Stomach (tissue), 9 donors: ENCODE measurements around the gene COBL. TPM values are rescaled to one million over a fixed set of nuclear protein-coding genes. Genes with fewer than 3 reads are reported as not detected.

Experiments used
- DNase-seq, 2 donors: peaks; one replicate each; pipeline versions ENCODE4 v3.0.0 to v3.0.0-alpha.2; 2013 to 2019
- H3K27ac ChIP-seq, 5 donors: fragments of 200-600 bp in 4 of 5; sonication (generic) in 4 of 5; one replicate each; pipeline ENCODE4 v1.5.1; 2013 to 2019; ENCODE audit warnings: mild to moderate bottlenecking in 1 of 5, moderate library complexity in 1 of 5
- H3K27me3 ChIP-seq, 3 donors: fragments of 200-600 bp; sonication (generic); one replicate each; pipeline ENCODE4 v1.5.1; 2017 to 2019; ENCODE audit warnings: mixed run types in 1 of 3
- H3K36me3 ChIP-seq, 4 donors: fragments of 200-600 bp; sonication (generic); 1 replicate in 3 of 4; 2 replicates in 1 of 4; pipeline ENCODE4 v1.5.1; 2016 to 2019
- H3K4me1 ChIP-seq, 4 donors: fragments of 200-600 bp; sonication (generic); one replicate each; pipeline ENCODE4 v1.5.1; 2016 to 2019
- H3K4me3 ChIP-seq, 4 donors: fragments of 200-600 bp; sonication (generic) in 3 of 4; one replicate each; pipeline ENCODE4 v1.5.1; 2016 to 2019; ENCODE audit warnings: mild to moderate bottlenecking in 1 of 4
- H3K9me3 ChIP-seq, 4 donors: fragments of 200-600 bp; sonication (generic); one replicate each; pipeline ENCODE4 v1.5.1; 2016 to 2019
- CTCF ChIP-seq, 7 experiments: fragments of 450-650 bp in 4 of 7; fragments of 200-600 bp in 3 of 7; sonication (generic) in 3 of 7; IDR thresholded peaks; one replicate each; pipeline ENCODE4 v1.5.1; 2016 to 2019; ENCODE audit warnings: antibody characterized with exemption in 7 of 7, control low read depth in 2 of 7, mild to moderate bottlenecking in 1 of 7
- EP300 ChIP-seq: sonication (generic); formaldehyde crosslinking; IDR thresholded peaks from one replicate; pipeline ENCODE4 v1.6.1; 2017; ENCODE audit warnings: antibody characterized with exemption
- POLR2A ChIP-seq, 4 donors: fragments of 450-650 bp; IDR thresholded peaks; one replicate each; pipeline ENCODE4 v1.6.1; 2016; ENCODE audit warnings: antibody characterized with exemption in 4 of 4, control low read depth in 2 of 4, mild to moderate bottlenecking in 1 of 4, moderate library complexity in 1 of 4
- POLR2AphosphoS5 ChIP-seq, 3 donors: sonication (generic); formaldehyde crosslinking; IDR thresholded peaks; one replicate each; pipeline ENCODE4 v1.6.1; 2016; ENCODE audit warnings: antibody characterized with exemption in 3 of 3
- WGBS, 5 donors: extraction: QIAGEN DNeasy Blood & Tissue Kit in 3 of 5; methylation state at CpG; one replicate each; pipeline versions ENCODE4 v1.1.5 to v1.1.7; 2013 to 2018; 5-methylcytosine and 5-hydroxymethylcytosine counted together
- intact Hi-C: fragments of 100-400 bp; cut with DNase I; formaldehyde crosslinking; loops from one replicate; pipeline ENCODE4 v1.15.1; 2023; ENCODE audit warnings: low total_unique reads
- polyA plus RNA-seq, 3 donors: library from polyadenylated mRNA; stranded (reverse); fragments of 200-250 nt; gene quantifications; one replicate each; pipeline ENCODE4 v1.2.3, GENCODE V29; 2013
- total RNA-seq, 5 donors: library from RNA; depleted of rRNA; stranded (reverse); fragments of >200 nt; gene quantifications; one replicate each; pipeline versions ENCODE4 v1.1.0 to v1.2.3, GENCODE V29; 2014 to 2016
- donor health status: healthy with polysubstance abuse.
- donor health status: Bipolar disorder and iron deficiency.
- donor health status: healthy.

COBL gene
- total and polyA plus RNA-seq, 8 donors = 4.9 to 79.9 (median 16.0) TPM

- WGBS, 5 donors = 32 to 77% (median 48%) methylated on average over 9 to 10 of the region's 10 CpGs
- Histone ChIP-seq H3K4me1 (peaks cover 0 to 30% (median 20%) of the 10 kb centered on the region in 4 donors), H3K4me3 (no peak overlapping the region), H3K9me3 (no peaks in the 10 kb centered on the region), H3K27me3 (no peaks in the 10 kb centered on the region), H3K27ac (peak overlapping the region in 1 of 5 donors; percentile 5), H3K36me3 (peaks cover 0 to 9% (median 2%) of the 10 kb centered on the region in 4 donors)
- intact Hi-C loops = no loop called here
- peak in 1 of 2 donors; percentile 64 for DNase-seq
- TF ChIP-seq EP300 (no peak), POLR2A (IDR thresholded peaks at IDR 0.05) (no peak), POLR2AphosphoS5 (IDR thresholded peaks at IDR 0.05) (peak in 1 of 3 donors; percentile 40), CTCF (IDR thresholded peaks at IDR 0.05) (no peak)
Measured at GRCh38 chr7:51222916-51223315, 93.7 kb downstream of the COBL start.

- Histone ChIP-seq H3K4me1 (peaks cover 0 to 19% (median 9%) of the 10 kb centered on the region in 4 donors), H3K27ac (no peak overlapping the region), H3K36me3 (peaks cover 0 to 9% (median 2%) of the 10 kb centered on the region in 4 donors), H3K27me3 (no peaks in the 10 kb centered on the region), H3K4me3 (no peak overlapping the region), H3K9me3 (no peaks in the 10 kb centered on the region)
- intact Hi-C loops = no loop called here
- DNase-seq = no peak
- TF ChIP-seq EP300 = no peak
- TF ChIP-seq CTCF (IDR thresholded peaks at IDR 0.05) = no peak
- no peak for TF ChIP-seq POLR2A (IDR thresholded peaks at IDR 0.05)
- TF ChIP-seq POLR2AphosphoS5 (IDR thresholded peaks at IDR 0.05) = no peak
- WGBS, 5 donors = 84 to 90% (median 89%) methylated on average over 11 of the region's 11 CpGs
Measured at GRCh38 chr7:51220226-51220625, 96.4 kb downstream of the COBL start.

GRCh38 chr7:51219261-51219988 lies 97.2 kb downstream of the COBL start:
- WGBS, 5 donors = 82 to 93% (median 88%) methylated on average over 18 of the region's 18 CpGs

GRCh38 chr7:51217804-51218203 lies 98.8 kb downstream of the COBL start:
- no peak overlapping the region for H3K4me3 ChIP-seq
- no peaks in the 10 kb centered on the region for H3K27me3 ChIP-seq
- peaks cover 0 to 9% (median 2%) of the 10 kb centered on the region in 4 donors for H3K36me3 ChIP-seq
- intact Hi-C loops = no loop called here
- no peak overlapping the region for H3K27ac ChIP-seq
- TF ChIP-seq POLR2AphosphoS5 (IDR thresholded peaks at IDR 0.05) = no peak
- TF ChIP-seq EP300 = no peak
- TF ChIP-seq POLR2A (IDR thresholded peaks at IDR 0.05) = no peak
- TF ChIP-seq CTCF (IDR thresholded peaks at IDR 0.05) = no peak
- H3K4me1 ChIP-seq = peaks cover 0 to 4% (median 1%) of the 10 kb centered on the region in 4 donors
- H3K9me3 ChIP-seq = no peaks in the 10 kb centered on the region
- 92 to 97% (median 93%) methylated on average over 6 of the region's 6 CpGs for WGBS, 5 donors
- DNase-seq = no peak

More at GRCh38 chr7:51219261-51219988, 97.2 kb downstream of the COBL start:
- TF ChIP-seq CTCF (IDR thresholded peaks at IDR 0.05) (no peak), EP300 (no peak), POLR2A (IDR thresholded peaks at IDR 0.05) (no peak), POLR2AphosphoS5 (IDR thresholded peaks at IDR 0.05) (no peak)
- H3K4me1 ChIP-seq = peaks cover 0 to 11% (median 2%) of the 10 kb centered on the region in 4 donors
- no peaks in the 10 kb centered on the region for H3K27me3 ChIP-seq
- H3K9me3 ChIP-seq = no peaks in the 10 kb centered on the region
- no peak overlapping the region for H3K27ac ChIP-seq
- intact Hi-C loops = no loop called here
- H3K4me3 ChIP-seq = no peak overlapping the region
- peaks cover 0 to 9% (median 2%) of the 10 kb centered on the region in 4 donors for H3K36me3 ChIP-seq
- DNase-seq = no peak
